Peyer's patch (tissue), 4 donors: ENCODE results near the gene C2CD4A.

Experiments used
- POLR2A ChIP-seq, 2 donors: fragments of 450-650 bp; IDR thresholded peaks; one replicate each; pipeline ENCODE4 v1.5.1; 2017; ENCODE audit warnings: antibody characterized with exemption in 2 of 2, mild to moderate bottlenecking in 2 of 2, moderate library complexity in 2 of 2
- TF ChIP-seq, protein P1 (sequence below), 6 experiments: fragments of 450-650 bp in 4 of 6; fragments of 200-600 bp in 2 of 6; sonication (generic) in 1 of 6; IDR thresholded peaks; one replicate each; pipeline ENCODE4 v1.5.1; 2017 to 2019; ENCODE audit warnings: antibody characterized with exemption in 6 of 6, mild to moderate bottlenecking in 3 of 6, moderate library complexity in 1 of 6

DNA sequence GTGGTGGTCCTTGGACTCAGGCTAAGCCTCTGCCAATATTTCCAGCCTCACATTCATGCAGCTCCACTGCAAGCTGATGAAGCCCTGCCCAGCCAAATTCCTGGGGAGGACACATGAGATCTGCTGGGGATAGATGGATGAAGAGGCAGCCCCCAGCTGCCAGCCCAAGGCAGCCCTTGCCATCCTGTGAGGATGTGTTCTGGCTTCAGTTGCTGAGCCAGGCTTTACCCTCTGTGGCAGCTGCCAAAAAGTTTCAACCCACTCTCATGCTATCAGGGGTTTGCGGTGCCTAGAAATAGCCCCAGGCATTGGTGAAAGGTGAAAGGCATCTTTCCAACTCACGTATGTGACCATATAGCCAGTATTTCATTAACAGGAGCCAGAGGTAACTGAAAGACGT is 37.6 kb downstream of the C2CD4A start:
- TF ChIP-seq, protein P1, sequence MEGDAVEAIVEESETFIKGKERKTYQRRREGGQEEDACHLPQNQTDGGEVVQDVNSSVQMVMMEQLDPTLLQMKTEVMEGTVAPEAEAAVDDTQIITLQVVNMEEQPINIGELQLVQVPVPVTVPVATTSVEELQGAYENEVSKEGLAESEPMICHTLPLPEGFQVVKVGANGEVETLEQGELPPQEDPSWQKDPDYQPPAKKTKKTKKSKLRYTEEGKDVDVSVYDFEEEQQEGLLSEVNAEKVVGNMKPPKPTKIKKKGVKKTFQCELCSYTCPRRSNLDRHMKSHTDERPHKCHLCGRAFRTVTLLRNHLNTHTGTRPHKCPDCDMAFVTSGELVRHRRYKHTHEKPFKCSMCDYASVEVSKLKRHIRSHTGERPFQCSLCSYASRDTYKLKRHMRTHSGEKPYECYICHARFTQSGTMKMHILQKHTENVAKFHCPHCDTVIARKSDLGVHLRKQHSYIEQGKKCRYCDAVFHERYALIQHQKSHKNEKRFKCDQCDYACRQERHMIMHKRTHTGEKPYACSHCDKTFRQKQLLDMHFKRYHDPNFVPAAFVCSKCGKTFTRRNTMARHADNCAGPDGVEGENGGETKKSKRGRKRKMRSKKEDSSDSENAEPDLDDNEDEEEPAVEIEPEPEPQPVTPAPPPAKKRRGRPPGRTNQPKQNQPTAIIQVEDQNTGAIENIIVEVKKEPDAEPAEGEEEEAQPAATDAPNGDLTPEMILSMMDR (IDR thresholded peaks at IDR 0.05), result no peak
- TF ChIP-seq POLR2A (IDR thresholded peaks at IDR 0.05), result no peak
